Kidney tubule cell (primary cell): Measurements from ENCODE around the gene ZNF839.
"Not testable (repeated sequence)": the region's sequence is repeated elsewhere in the genome, so short reads cannot be mapped to it uniquely, and the experiment has no call there.

Experiments
- DNase-seq: peaks from one replicate; pipeline ENCODE4 v3.0.0-alpha.2; 2018; ENCODE audit warnings: low spot score

The ZNF839 gene

DNA sequence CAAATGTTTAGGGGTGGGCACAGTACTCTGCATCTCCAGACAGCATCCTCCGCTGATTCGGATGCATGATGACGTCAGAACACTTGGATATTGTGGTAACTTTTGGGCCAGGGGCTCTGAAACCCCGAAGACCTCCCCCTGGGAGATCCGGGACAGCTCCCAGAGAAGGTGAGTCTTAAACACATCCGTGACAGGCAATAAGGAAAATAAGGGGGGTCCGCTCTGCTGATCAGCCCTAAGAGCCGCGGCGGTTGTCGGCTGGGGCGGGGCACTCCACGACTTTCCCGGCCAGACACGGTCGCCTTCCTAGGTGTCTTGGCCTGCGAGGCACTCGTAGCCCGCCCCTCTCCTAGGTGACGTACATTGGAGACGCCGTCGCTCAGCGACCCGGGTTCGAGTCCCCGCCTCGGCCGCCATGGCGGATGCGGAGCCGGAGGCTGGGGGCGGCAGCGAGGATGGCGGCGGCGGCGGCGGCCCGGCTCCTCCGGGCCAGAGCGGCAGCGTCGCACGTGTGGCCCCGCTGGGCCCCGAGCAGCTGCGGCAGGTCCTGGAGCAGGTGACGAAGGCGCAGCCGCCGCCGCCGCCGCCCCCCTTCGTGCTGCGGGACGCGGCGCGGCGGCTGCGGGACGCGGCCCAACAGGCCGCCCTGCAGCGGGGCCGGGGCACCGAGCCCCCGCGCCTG lies at the start of gene ZNF839:
TSS of gene ZNF839 (plus strand) at position 396 of the 682 bp plus-strand sequence. CDS start at position 416, 20 bp downstream.
- peak; percentile 92 for DNase-seq

DNA sequence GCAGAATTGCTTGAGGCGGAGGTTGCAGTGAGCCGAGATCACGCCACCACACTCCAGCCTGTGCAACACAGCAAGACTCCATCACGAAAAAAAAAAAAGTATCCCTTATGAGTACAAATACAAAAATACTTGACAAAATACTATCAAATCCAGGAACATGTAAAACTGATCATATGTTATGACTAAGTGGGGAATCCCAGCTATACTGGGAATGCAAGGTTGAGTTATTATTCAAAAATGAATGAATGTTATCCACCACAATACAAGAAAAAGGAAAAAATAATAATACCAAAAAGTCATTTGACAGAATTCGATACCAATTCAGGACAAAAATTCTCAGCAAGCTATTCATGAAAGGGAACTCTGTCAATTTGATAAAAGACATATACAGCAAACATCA lies 47.2 kb upstream of the ZNF839 start:
- DNase-seq, result peak; percentile 27

DNA sequence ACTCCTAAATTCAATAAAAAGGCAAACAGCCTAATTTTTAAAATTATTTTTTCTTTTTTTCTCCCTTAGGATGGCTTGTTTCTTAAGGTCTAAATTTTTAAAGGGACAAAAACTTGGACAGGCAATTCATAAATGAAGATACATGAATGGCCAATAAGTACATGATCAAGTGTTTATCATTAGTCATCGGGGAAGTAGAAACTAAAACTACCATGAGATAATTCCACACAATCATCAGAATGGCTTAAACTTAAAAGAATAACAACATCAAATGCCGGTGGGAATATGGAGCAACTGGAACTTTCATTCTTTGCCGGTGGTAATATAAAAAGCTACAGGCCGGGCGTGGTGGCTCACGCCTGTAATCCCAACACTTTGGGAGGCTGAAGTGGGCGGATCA lies 43.7 kb upstream of the ZNF839 start:
- DNase-seq, result no peak

- no peak for DNase-seq
Measured at GRCh38 chr14:102277874-102278630, 41.5 kb upstream of the ZNF839 start.

DNA sequence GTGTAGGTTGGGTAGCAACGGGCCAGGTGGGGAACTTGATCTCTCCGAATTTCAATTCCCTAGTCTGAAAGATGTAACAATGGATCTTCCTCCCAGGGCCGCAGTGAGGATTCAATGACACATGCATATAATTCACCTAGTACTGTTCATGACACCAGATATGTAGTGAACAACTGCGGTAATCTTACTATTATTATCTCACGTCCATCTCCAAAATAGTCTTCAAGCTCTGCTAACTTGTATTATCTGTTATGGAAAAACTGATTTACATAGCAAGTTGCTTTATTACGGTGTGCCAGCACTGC lies 41.0 kb upstream of the ZNF839 start:
- DNase-seq, result no peak

DNA sequence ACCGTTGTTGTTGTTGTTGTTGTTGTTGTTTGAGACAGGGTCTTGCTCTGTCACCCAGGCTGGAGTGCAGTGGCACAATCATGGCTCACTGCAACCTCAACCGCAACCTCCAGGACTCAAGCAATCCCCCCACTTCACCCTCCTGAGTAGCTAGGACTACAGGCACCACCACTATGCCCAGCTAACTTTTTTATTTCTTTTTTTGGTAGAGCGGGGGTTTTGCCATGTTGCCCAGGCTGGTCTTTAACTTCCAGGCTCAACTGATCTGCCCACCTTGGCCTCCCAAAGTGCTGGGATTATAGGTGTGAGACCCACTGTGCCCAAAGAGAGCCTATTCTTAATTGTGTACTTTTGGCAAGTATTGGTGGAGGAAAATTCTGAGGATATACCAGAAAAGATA lies 40.3 kb upstream of the ZNF839 start:
- DNase-seq, result no peak

GRCh38 chr14:102279688-102280348 lies 39.7 kb upstream of the ZNF839 start:
- peak; percentile 100 for DNase-seq

- DNase-seq, result peak; percentile 83
Measured at GRCh38 chr14:102280376-102280962, 39.1 kb upstream of the ZNF839 start.

DNA sequence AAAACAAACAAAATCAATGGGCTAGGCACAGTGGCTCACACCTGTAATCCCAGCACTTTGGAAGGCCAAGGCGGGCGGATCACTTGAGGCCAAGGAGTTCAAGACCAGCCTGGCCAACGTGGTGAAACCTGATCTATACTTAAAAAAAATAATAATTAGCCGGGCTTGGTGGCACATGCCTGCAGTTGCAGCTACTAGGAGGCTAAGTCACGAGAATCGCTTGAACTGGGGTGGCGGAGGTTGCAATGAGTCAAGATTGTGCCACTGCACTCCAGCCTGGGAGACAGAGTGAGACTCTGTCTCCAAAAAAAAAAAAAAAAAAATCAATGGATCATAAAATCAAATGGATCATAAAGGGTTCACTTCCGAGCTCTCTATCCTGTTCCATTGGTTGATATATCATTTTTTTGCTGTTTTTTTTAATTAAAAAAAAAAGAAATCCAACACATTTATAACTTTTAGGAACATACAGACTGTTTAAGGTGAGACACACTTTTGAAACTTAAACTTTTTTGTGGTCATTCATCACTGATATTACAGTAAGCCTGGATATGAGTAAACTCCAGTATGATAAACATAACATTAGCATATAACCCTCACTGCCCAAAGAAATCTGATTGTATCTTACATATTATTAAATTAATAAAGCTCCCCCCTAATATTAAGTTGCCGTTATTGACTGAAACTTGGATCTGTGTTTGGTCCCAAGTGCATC lies 36.6 kb upstream of the ZNF839 start:
- no peak for DNase-seq

- DNase-seq, result no peak
Measured at GRCh38 chr14:102283631-102284129, 35.9 kb upstream of the ZNF839 start.

- DNase-seq, result no peak
Measured at GRCh38 chr14:102285106-102285505, 34.4 kb upstream of the ZNF839 start.

DNA sequence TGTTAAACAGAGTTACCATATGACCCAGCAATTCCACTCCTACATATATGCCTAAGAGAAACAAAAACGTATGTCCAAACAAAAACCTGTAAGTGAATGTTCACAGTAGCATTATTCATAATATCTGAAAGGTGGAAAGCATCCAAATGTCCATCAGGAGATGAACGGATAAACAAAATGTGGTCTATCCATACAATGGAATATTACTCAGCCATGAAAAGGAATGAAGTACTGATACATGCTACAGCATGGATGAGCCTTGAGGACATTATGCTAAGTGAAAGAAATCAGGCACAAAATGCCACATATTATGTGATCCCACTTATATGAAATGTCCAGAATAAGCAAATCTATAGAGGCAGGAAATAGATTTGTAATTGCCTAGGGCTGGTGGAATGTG lies 31.4 kb upstream of the ZNF839 start:
- DNase-seq, result no peak

DNA sequence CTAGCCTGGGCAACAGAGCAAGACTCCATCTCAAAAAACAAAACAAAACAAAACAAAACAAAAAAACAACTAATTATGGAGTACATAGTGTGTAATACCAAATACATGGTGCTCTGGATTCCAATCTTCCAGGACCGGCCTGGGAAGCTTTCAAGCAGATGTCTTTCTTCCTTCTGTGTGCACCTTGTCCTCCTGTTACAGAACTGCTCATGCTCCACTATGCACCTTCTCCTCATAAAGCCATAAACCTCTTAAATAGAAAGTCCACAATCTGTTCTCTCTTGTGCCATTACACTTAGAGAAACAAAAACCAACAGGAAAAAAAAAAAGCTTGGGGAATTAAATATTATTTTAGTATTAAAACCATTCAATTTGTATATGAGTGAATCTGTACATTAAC lies 27.1 kb upstream of the ZNF839 start:
- no peak for DNase-seq

DNA sequence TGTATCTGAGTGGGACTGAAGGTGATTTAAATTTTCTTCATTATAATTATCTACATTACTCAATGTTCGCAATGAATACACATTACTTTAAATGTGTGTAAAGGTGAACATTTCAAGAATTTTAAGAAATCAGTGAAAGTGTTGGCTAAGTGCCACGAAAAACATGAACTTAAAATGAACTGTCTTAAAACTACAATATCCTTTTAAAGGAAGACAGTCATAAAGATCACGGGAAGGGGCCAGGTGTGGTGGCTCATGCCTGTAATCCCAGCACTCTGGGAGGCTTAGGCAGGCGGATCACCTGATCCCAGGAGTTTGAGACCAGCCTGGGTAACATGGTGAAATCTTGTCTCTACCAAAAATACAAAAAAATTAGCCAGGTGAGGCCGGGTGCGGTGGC lies 25.8 kb upstream of the ZNF839 start:
- DNase-seq, result peak; percentile 57

DNA sequence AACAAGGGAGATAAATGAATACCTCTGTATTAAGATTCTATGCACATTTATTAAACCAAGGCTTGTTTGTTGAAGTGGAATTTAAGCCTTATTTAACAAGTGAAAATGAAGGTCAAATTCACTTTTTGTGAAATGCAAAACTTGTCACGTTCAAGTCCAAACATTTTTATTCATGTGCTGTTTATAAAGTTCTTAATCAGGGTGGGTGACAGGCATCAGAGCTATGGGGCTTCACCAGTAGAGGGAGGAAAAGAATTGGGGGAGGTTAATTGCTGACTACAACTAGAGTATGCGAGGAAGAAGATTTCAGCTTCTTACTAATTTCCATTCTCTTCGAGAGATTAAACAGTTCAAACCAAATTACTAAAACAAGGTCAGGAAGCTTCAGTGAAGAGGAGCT lies 24.3 kb upstream of the ZNF839 start:
- no peak for DNase-seq

DNA sequence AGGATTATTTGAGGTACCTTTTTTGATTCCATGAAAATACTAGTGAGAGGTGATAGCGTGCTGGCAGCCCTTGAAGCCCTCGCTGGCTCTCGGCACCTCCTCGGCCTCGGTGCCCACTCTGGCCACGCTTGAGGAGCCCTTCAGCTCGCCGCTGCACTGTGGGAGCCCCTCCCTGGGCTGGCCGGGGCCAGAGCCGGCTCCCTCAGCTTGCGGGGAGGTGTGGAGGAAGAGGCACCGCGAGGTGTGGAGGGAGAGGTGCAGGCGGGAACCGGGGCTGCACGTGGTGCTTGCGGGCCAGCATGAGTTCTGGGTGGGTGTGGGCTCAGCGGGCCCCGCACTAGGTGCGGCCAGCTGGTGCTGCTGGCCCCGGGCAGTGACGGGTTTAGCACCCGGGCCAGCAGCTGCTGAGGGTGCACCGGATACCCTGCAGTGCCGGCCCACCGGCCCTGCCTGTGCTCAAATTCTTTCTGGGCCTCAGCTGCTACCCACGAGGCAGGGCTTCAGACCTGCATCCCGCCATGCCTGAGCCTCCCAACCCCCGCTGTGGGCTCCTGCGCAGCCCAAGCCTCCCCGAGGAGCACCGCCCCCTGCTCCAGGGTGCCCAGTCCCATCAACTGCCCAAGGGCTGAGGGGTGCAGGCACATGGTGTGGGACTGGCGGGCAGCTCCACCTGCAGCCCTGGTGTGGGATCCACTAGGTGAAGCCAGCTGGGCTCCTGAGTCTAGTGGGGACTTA lies 21.9 kb upstream of the ZNF839 start:
- no peak for DNase-seq

- DNase-seq, result not testable (repeated sequence)
Measured at GRCh38 chr14:102298303-102299070, 21.1 kb upstream of the ZNF839 start.

DNA sequence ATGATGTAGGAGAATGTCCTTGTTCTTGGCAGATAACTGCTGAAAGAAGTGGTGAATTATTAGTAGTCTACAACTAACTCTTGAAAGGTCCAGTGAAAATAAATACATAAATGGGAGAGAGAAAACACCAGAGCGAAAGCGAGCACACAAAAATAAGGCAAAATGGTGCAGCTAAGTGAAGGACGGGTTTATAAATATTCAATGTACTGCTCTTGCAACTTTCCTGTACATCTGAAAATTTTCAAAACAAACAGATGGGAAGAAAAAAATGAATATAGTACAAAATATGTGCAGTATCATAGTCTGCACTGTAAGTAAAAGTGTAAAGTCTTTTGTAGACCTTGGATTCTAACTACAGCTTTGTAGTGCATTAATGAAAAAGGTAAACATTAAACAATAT lies 15.9 kb upstream of the ZNF839 start:
- DNase-seq, result no peak

GRCh38 chr14:102304611-102305506 lies 14.7 kb upstream of the ZNF839 start, which contains the start of gene MOK:
MOK (minus strand) TSS chr14:102305164; CDS start chr14:102304968, 196 bp downstream.
- peak; percentile 98 for DNase-seq
